Astrocyte (in vitro differentiated cells and primary cell): ENCODE data around the gene ZC3H12A. TPM values are rescaled to one million over a fixed set of nuclear protein-coding genes. Genes with fewer than 3 reads are reported as not detected.

Source experiments
- DNase-seq: peaks from one replicate; pipeline ENCODE4 v3.0.0-alpha.2; 2010; ENCODE audit warnings: low read depth
- FAIRE-seq: peaks from 2 replicates; lab custom pipeline; 2011; peaks lifted over from hg19 to GRCh38; lab: Jason Lieb, UNC
- H2AFZ ChIP-seq: 2 replicates; pipeline ENCODE4 v1.6.0; 2012; ENCODE audit warnings: low read depth, low read length, inconsistent platforms
- H3K27ac ChIP-seq: 2 replicates; pipeline ENCODE4 v1.5.1; 2011; ENCODE audit warnings: low read depth, low read length, inconsistent platforms
- H3K27me3 ChIP-seq: 2 replicates; pipeline ENCODE4 v1.6.0; 2011; ENCODE audit warnings: low read length, inconsistent platforms; ENCODE audit not compliant: insufficient read depth
- H3K36me3 ChIP-seq: 2 replicates; pipeline ENCODE4 v1.5.1; 2011; ENCODE audit warnings: low read length, inconsistent platforms; ENCODE audit not compliant: insufficient read depth
- H3K4me1 ChIP-seq: 2 replicates; pipeline ENCODE4 v1.5.1; 2011; ENCODE audit warnings: low read length, inconsistent platforms; ENCODE audit not compliant: insufficient read depth
- H3K4me2 ChIP-seq: 2 replicates; pipeline ENCODE4 v1.6.0; 2012; ENCODE audit warnings: low read length, inconsistent platforms
- H3K4me3 ChIP-seq: 2 replicates; pipeline ENCODE4 v1.5.1; 2011; ENCODE audit warnings: low read depth, mild to moderate bottlenecking, low read length, inconsistent platforms; ENCODE audit not compliant: insufficient read depth
- H3K79me2 ChIP-seq: 2 replicates; pipeline ENCODE4 v1.6.0; 2012; ENCODE audit warnings: mild to moderate bottlenecking, low read length, inconsistent platforms; ENCODE audit not compliant: insufficient read depth
- H3K9ac ChIP-seq: 2 replicates; pipeline ENCODE4 v1.6.0; 2012; ENCODE audit warnings: mild to moderate bottlenecking, low read length, inconsistent platforms
- H3K9me3 ChIP-seq: 2 replicates; pipeline ENCODE4 v1.5.1; 2012; ENCODE audit warnings: low read depth, mild to moderate bottlenecking, low read length, inconsistent platforms; ENCODE audit not compliant: insufficient read depth
- H4K20me1 ChIP-seq: 2 replicates; pipeline ENCODE4 v1.6.0; 2012; ENCODE audit warnings: low read length, inconsistent platforms; ENCODE audit not compliant: insufficient read depth
- H3K27ac Mint-ChIP-seq: one replicate; pipeline ENCODE4 v1.8.0; 2021; ENCODE audit warnings: mild to moderate bottlenecking, mixed read lengths; ENCODE audit not compliant: unreplicated experiment
- H3K27me3 Mint-ChIP-seq: one replicate; pipeline ENCODE4 v1.8.0; 2021; ENCODE audit warnings: low read depth, mixed read lengths; ENCODE audit not compliant: unreplicated experiment
- H3K36me3 Mint-ChIP-seq: one replicate; pipeline ENCODE4 v1.8.0; 2021; ENCODE audit warnings: low read depth, mixed read lengths; ENCODE audit not compliant: unreplicated experiment
- H3K4me1 Mint-ChIP-seq: one replicate; pipeline ENCODE4 v1.8.0; 2021; ENCODE audit warnings: low read depth, mixed read lengths; ENCODE audit not compliant: unreplicated experiment
- H3K4me3 Mint-ChIP-seq: one replicate; pipeline ENCODE4 v1.8.0; 2021; ENCODE audit warnings: mild to moderate bottlenecking, moderate library complexity, mixed read lengths; ENCODE audit not compliant: unreplicated experiment
- H3K9me3 Mint-ChIP-seq: one replicate; pipeline ENCODE4 v1.8.0; 2021; ENCODE audit warnings: mild to moderate bottlenecking, mixed read lengths; ENCODE audit not compliant: unreplicated experiment
- CTCF ChIP-seq: IDR thresholded peaks from 2 replicates; pipeline ENCODE4 v1.5.1; 2011; ENCODE audit warnings: low read depth, mild to moderate bottlenecking, inconsistent platforms, low read length, moderate library complexity; ENCODE audit not compliant: insufficient read depth
- EZH2 ChIP-seq: IDR thresholded peaks from 2 replicates; pipeline ENCODE4 v1.6.1; 2012; ENCODE audit warnings: mild to moderate bottlenecking, low read length, inconsistent platforms; ENCODE audit not compliant: insufficient read depth
- total RNA-seq: library from RNA; stranded (reverse); gene quantifications from 2 replicates; pipeline ENCODE4 v1.2.1, GENCODE V29; 2021

The ZC3H12A gene
- total RNA-seq, 1 donor from 2014 or later, result 12.1 TPM

GRCh38 chr1:37480581-37481288 lies 6.4 kb downstream of the ZC3H12A start:
- H3K27me3 Mint-ChIP-seq, result no peaks in the 10 kb centered on the region
- peak overlapping the region; percentile 27 for H3K4me3 Mint-ChIP-seq
- H3K9me3 Mint-ChIP-seq, result no peaks in the 10 kb centered on the region
- Histone ChIP-seq H3K4me3 (no peak overlapping the region), H2AFZ (no peak overlapping the region), H3K4me1 (peaks cover 54% of the 10 kb centered on the region), H4K20me1 (peaks cover 86% of the 10 kb centered on the region), H3K27ac (peak overlapping the region; percentile 96), H3K36me3 (peaks cover 34% of the 10 kb centered on the region), H3K9ac (peak overlapping the region; percentile 92), H3K79me2 (peaks cover 63% of the 10 kb centered on the region), H3K9me3 (no peaks in the 10 kb centered on the region), H3K27me3 (no peaks in the 10 kb centered on the region), H3K4me2 (peak overlapping the region; percentile 100)
- DNase-seq (no peak), FAIRE-seq (no peak)
- H3K36me3 Mint-ChIP-seq, result peaks cover 7% of the 10 kb centered on the region
- H3K27ac Mint-ChIP-seq, result no peak overlapping the region
- TF ChIP-seq EZH2, result no peak
- no peak for TF ChIP-seq CTCF
- peaks cover 23% of the 10 kb centered on the region for H3K4me1 Mint-ChIP-seq

- Histone ChIP-seq H3K36me3 (peaks cover 34% of the 10 kb centered on the region), H3K27me3 (no peaks in the 10 kb centered on the region), H3K4me1 (peaks cover 48% of the 10 kb centered on the region), H3K27ac (peak overlapping the region; percentile 96), H3K9me3 (no peaks in the 10 kb centered on the region), H3K79me2 (peaks cover 56% of the 10 kb centered on the region), H4K20me1 (peaks cover 82% of the 10 kb centered on the region), H2AFZ (no peak overlapping the region), H3K4me2 (no peak overlapping the region), H3K9ac (peak overlapping the region; percentile 39), H3K4me3 (no peak overlapping the region)
- peaks cover 7% of the 10 kb centered on the region for H3K36me3 Mint-ChIP-seq
- no peak for TF ChIP-seq EZH2
- no peak for TF ChIP-seq CTCF
- DNase-seq (no peak), FAIRE-seq (no peak)
- H3K27me3 Mint-ChIP-seq, result no peaks in the 10 kb centered on the region
- peak overlapping the region; percentile 0 for H3K27ac Mint-ChIP-seq
- no peaks in the 10 kb centered on the region for H3K9me3 Mint-ChIP-seq
- H3K4me1 Mint-ChIP-seq, result peaks cover 23% of the 10 kb centered on the region
- H3K4me3 Mint-ChIP-seq, result no peak overlapping the region
These were observed 7.1 kb downstream of the ZC3H12A start for GRCh38 chr1:37481289-37482003.
